DND-41 (cell line): Measurements from ENCODE around the gene NINL.

Experiments used
- ATAC-seq: fragments of 200-7000 bp; cut with Tn5 transposase; 3 replicates; pipeline ENCODE4 v1.9.1; 2021; ENCODE audit warnings: low read depth; ENCODE audit not compliant: insufficient read depth
- DNase-seq: peaks from one replicate; pipeline ENCODE4 v3.0.0-alpha.2; 2020
- H2AFZ ChIP-seq: 2 replicates; pipeline ENCODE4 v1.6.0; 2012; ENCODE audit warnings: low read depth, low read length
- H3K27ac ChIP-seq: 2 replicates; pipeline ENCODE4 v1.5.1; 2012; ENCODE audit warnings: low read length, inconsistent platforms
- H3K27me3 ChIP-seq: fragments of 200-600 bp; sonication (generic); 2 replicates; pipeline ENCODE4 v1.6.0; 2012; ENCODE audit warnings: low read length, mild to moderate bottlenecking, inconsistent platforms; ENCODE audit not compliant: insufficient read depth, poor library complexity
- H3K36me3 ChIP-seq: 2 replicates; pipeline ENCODE4 v1.5.1; 2012; ENCODE audit warnings: low read length, inconsistent platforms; ENCODE audit not compliant: insufficient read depth
- H3K4me1 ChIP-seq: 2 replicates; pipeline ENCODE4 v1.5.1; 2012; ENCODE audit warnings: mild to moderate bottlenecking, low read length; ENCODE audit not compliant: insufficient read depth
- H3K4me2 ChIP-seq: 2 replicates; pipeline ENCODE4 v1.6.0; 2012; ENCODE audit warnings: mild to moderate bottlenecking, moderate library complexity, low read length, inconsistent platforms; ENCODE audit not compliant: insufficient read depth
- H3K4me3 ChIP-seq, 2 experiments: fragments of 200-600 bp in 1 of 2; shearing (Covaris generic) in 1 of 2; 2 replicates each; pipeline ENCODE4 v1.5.1; 2012 to 2016; ENCODE audit warnings: inconsistent platforms in 2 of 2, low read length in 2 of 2, mild to moderate bottlenecking in 2 of 2, low read depth in 1 of 2, moderate library complexity in 1 of 2
- H3K79me2 ChIP-seq: 2 replicates; pipeline ENCODE4 v1.6.0; 2012; ENCODE audit warnings: low read length, inconsistent platforms; ENCODE audit not compliant: insufficient read depth
- H3K9ac ChIP-seq: 2 replicates; pipeline ENCODE4 v1.6.0; 2012; ENCODE audit warnings: low read depth, mild to moderate bottlenecking, inconsistent platforms, low read length, moderate library complexity
- H3K9me3 ChIP-seq: 2 replicates; pipeline ENCODE4 v1.5.1; 2012; ENCODE audit warnings: low read length, moderate library complexity, mild to moderate bottlenecking, inconsistent platforms; ENCODE audit not compliant: insufficient read depth, severe bottlenecking
- H4K20me1 ChIP-seq: 2 replicates; pipeline ENCODE4 v1.6.0; 2012; ENCODE audit warnings: low read length; ENCODE audit not compliant: insufficient read depth
- EZH2 ChIP-seq: IDR thresholded peaks from 3 replicates; pipeline ENCODE4 v1.6.1; 2012; ENCODE audit warnings: borderline replicate concordance, low read depth, mild to moderate bottlenecking, moderate library complexity, low read length, inconsistent platforms; ENCODE audit not compliant: severe bottlenecking
- TF ChIP-seq, protein P1 (sequence below): IDR thresholded peaks from 2 replicates; pipeline ENCODE4 v1.5.1; 2012; ENCODE audit warnings: borderline replicate concordance, low read length, moderate library complexity, mild to moderate bottlenecking; ENCODE audit not compliant: poor library complexity, severe bottlenecking; ENCODE audit errors: extremely low read depth

Gene NINL

GRCh38 chr20:25537890-25538289 is 47.4 kb downstream of the NINL start:
- ATAC-seq (no peak), DNase-seq (no peak)
- Histone ChIP-seq H2AFZ (no peak overlapping the region), H3K27ac (no peak overlapping the region), H3K4me1 (no peaks in the 10 kb centered on the region), H3K9ac (no peak overlapping the region), H3K36me3 (peaks cover 24% of the 10 kb centered on the region), H3K27me3 (no peaks in the 10 kb centered on the region), H4K20me1 (no peaks in the 10 kb centered on the region), H3K4me2 (no peak overlapping the region), H3K79me2 (peaks cover 68% of the 10 kb centered on the region), H3K4me3 (no peak overlapping the region), H3K9me3 (no peaks in the 10 kb centered on the region)
- TF ChIP-seq, protein P1, sequence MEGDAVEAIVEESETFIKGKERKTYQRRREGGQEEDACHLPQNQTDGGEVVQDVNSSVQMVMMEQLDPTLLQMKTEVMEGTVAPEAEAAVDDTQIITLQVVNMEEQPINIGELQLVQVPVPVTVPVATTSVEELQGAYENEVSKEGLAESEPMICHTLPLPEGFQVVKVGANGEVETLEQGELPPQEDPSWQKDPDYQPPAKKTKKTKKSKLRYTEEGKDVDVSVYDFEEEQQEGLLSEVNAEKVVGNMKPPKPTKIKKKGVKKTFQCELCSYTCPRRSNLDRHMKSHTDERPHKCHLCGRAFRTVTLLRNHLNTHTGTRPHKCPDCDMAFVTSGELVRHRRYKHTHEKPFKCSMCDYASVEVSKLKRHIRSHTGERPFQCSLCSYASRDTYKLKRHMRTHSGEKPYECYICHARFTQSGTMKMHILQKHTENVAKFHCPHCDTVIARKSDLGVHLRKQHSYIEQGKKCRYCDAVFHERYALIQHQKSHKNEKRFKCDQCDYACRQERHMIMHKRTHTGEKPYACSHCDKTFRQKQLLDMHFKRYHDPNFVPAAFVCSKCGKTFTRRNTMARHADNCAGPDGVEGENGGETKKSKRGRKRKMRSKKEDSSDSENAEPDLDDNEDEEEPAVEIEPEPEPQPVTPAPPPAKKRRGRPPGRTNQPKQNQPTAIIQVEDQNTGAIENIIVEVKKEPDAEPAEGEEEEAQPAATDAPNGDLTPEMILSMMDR: no peak
- no peak for TF ChIP-seq EZH2

DNA sequence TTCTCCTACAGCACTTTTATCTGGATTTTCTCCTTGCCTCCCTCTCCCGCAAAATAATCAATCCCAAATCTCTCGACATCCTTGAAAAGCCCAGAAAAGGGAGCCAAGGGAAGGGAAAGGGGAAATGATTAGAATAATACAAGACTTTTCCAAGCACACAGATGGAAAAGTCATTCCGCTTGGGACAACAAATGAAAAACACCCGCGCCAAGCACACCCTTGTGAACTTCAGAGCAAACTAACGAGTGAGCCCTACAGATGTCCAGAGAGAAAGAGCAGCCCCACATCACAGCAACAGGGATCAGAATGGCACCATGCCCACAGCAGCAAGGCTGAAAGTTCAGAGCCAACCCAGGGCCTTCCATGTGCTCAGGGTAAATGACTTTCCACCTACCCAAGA is 49.6 kb downstream of the NINL start:
- Histone ChIP-seq H4K20me1 (no peaks in the 10 kb centered on the region), H3K4me1 (no peaks in the 10 kb centered on the region)
- TF ChIP-seq, protein P1: no peak
- TF ChIP-seq EZH2: no peak

DNA sequence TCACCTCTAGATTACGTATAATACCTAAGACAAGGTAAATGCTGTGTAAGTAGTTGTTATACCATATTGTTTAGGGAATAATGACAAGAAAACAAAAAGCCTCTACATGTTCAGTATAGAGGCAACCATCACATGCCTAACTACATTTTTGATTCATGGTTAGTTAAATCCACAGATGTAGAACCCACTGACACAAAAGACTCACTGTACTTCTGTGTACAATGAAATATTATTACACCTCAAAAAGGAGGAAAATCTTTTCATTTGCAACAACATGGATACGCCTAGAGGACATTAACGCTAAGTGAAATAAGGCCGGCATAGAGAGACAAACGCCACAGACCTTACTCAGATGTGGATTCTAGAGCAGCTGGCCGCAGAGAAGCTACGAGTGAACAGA is 50.5 kb downstream of the NINL start:
- H3K27ac ChIP-seq: no peak overlapping the region
- H4K20me1 ChIP-seq: no peaks in the 10 kb centered on the region
- no peaks in the 10 kb centered on the region for H3K27me3 ChIP-seq
- no peaks in the 10 kb centered on the region for H3K4me1 ChIP-seq
- TF ChIP-seq, protein P1: no peak
- no peak for TF ChIP-seq EZH2
- H3K4me3 ChIP-seq: no peak overlapping the region
- H3K9ac ChIP-seq: no peak overlapping the region
- no peak overlapping the region for H3K4me2 ChIP-seq
- H2AFZ ChIP-seq: no peak overlapping the region
- H3K36me3 ChIP-seq: peaks cover 32% of the 10 kb centered on the region
- peaks cover 10% of the 10 kb centered on the region for H3K9me3 ChIP-seq
- H3K79me2 ChIP-seq: peaks cover 65% of the 10 kb centered on the region
- ATAC-seq: no peak
- no peak for DNase-seq

More for the DNA sequence above, 49.6 kb downstream of the NINL start:
- no peak for DNase-seq
- Histone ChIP-seq H3K36me3 (peaks cover 32% of the 10 kb centered on the region), H3K27ac (no peak overlapping the region), H3K9ac (no peak overlapping the region), H3K79me2 (peaks cover 73% of the 10 kb centered on the region), H3K4me2 (no peak overlapping the region), H3K27me3 (no peaks in the 10 kb centered on the region), H3K9me3 (peaks cover 8% of the 10 kb centered on the region), H3K4me3 (no peak overlapping the region), H2AFZ (no peak overlapping the region)
- ATAC-seq: no peak
